GM23338 (cell line): ENCODE results near the gene CRABP1. TPM values are rescaled to one million over a fixed set of nuclear protein-coding genes. Genes with fewer than 3 reads are reported as not detected.

Experiments used
- ATAC-seq: fragments of 200-7000 bp; cut with Tn5 transposase; 3 replicates; pipeline ENCODE4 v1.9.1; 2020
- DNase-seq: peaks from one replicate; pipeline ENCODE4 v3.0.0-alpha.2; 2015; ENCODE audit warnings: low spot score
- H2AFZ ChIP-seq: fragments of 200-600 bp; sonication (generic); 2 replicates; pipeline ENCODE4 v1.8.0; 2016; ENCODE audit warnings: antibody characterized with exemption, mild to moderate bottlenecking, moderate library complexity
- H3F3A ChIP-seq: fragments of 200-600 bp; sonication (generic); replicated peaks from 2 replicates; pipeline ENCODE4 v1.8.0; 2017; ENCODE audit warnings: antibody characterized with exemption, mixed run types, low read depth
- H3K27ac ChIP-seq: fragments of 200-600 bp; sonication (generic); 2 replicates; pipeline ENCODE4 v1.6.1; 2016; ENCODE audit warnings: low read depth
- H3K27me3 ChIP-seq: fragments of 200-600 bp; sonication (generic); 2 replicates; pipeline ENCODE4 v1.8.0; 2016; ENCODE audit warnings: mild to moderate bottlenecking, mixed run types, moderate library complexity; ENCODE audit not compliant: insufficient read depth
- H3K36me3 ChIP-seq: fragments of 200-600 bp; sonication (generic); 2 replicates; pipeline ENCODE4 v1.8.0; 2016; ENCODE audit warnings: mild to moderate bottlenecking; ENCODE audit not compliant: insufficient read depth
- H3K4me1 ChIP-seq: fragments of 200-600 bp; sonication (generic); 2 replicates; pipeline ENCODE4 v1.8.0; 2016; ENCODE audit warnings: mild to moderate bottlenecking, moderate library complexity; ENCODE audit not compliant: insufficient read depth
- H3K4me2 ChIP-seq: fragments of 200-600 bp; sonication (generic); 2 replicates; pipeline ENCODE4 v1.7.1; 2017; ENCODE audit warnings: mixed run types
- H3K4me3 ChIP-seq: fragments of 200-600 bp; sonication (generic); 2 replicates; pipeline ENCODE4 v1.6.1; 2016; ENCODE audit warnings: mixed run types
- H3K79me2 ChIP-seq: fragments of 200-600 bp; sonication (generic); replicated peaks from 2 replicates; pipeline ENCODE4 v1.8.0; 2017; ENCODE audit warnings: mild to moderate bottlenecking; ENCODE audit not compliant: insufficient read depth
- H3K9me2 ChIP-seq: fragments of 200-600 bp; sonication (generic); 2 replicates; pipeline ENCODE4 v1.8.0; 2017; ENCODE audit not compliant: insufficient read depth
- H4K20me1 ChIP-seq: fragments of 200-600 bp; sonication (generic); replicated peaks from 2 replicates; pipeline ENCODE4 v1.8.0; 2017; ENCODE audit warnings: mild to moderate bottlenecking; ENCODE audit not compliant: insufficient read depth
- H3K27ac Mint-ChIP-seq: 2 replicates; pipeline ENCODE4 v1.8.0; 2020; ENCODE audit warnings: inconsistent platforms, mild to moderate bottlenecking, moderate library complexity, mixed read lengths
- H3K27me3 Mint-ChIP-seq: 3 replicates; pipeline ENCODE4 v1.8.0; 2022; ENCODE audit warnings: low read depth, mild to moderate bottlenecking, moderate library complexity, mixed read lengths, inconsistent platforms; ENCODE audit not compliant: insufficient read depth, poor library complexity
- H3K36me3 Mint-ChIP-seq: 3 replicates; pipeline ENCODE4 v1.8.0; 2021; ENCODE audit warnings: low read depth, mild to moderate bottlenecking, inconsistent platforms, moderate library complexity, mixed read lengths
- H3K4me1 Mint-ChIP-seq: 3 replicates; pipeline ENCODE4 v1.8.0; 2020; ENCODE audit warnings: mild to moderate bottlenecking, inconsistent platforms, mixed read lengths
- H3K4me3 Mint-ChIP-seq: 3 replicates; pipeline ENCODE4 v1.8.0; 2021; ENCODE audit warnings: moderate library complexity, mild to moderate bottlenecking, inconsistent platforms, mixed read lengths
- H3K9me3 Mint-ChIP-seq: 3 replicates; pipeline ENCODE4 v1.8.0; 2020; ENCODE audit warnings: moderate library complexity, mild to moderate bottlenecking, inconsistent platforms, mixed read lengths
- CREB1 ChIP-seq: fragments of 250-450 bp; sonication (Bioruptor Pico); IDR thresholded peaks from 2 replicates; pipeline ENCODE4 v1.5.0; 2020; ENCODE audit warnings: low read depth, mild to moderate bottlenecking, moderate library complexity
- EZH2 ChIP-seq: fragments of 200-600 bp; sonication (generic); IDR thresholded peaks from one replicate; pipeline ENCODE4 v1.8.0; 2017; ENCODE audit warnings: antibody characterized with exemption, mild to moderate bottlenecking, low read depth; ENCODE audit not compliant: unreplicated experiment
- EZH2phosphoT487 ChIP-seq: fragments of 200-600 bp; sonication (generic); IDR thresholded peaks from one replicate; pipeline ENCODE4 v1.8.1; 2018; ENCODE audit warnings: antibody characterized with exemption; ENCODE audit not compliant: unreplicated experiment
- JUNB ChIP-seq: IDR thresholded peaks from one replicate; pipeline ENCODE4 v1.6.1; 2016; ENCODE audit warnings: antibody characterized with exemption; ENCODE audit not compliant: unreplicated experiment
- NANOG ChIP-seq: IDR thresholded peaks from 2 replicates; pipeline ENCODE4 v1.6.1; 2016; ENCODE audit warnings: antibody characterized with exemption, borderline replicate concordance
- POLR2AphosphoS5 ChIP-seq: IDR thresholded peaks from 2 replicates; pipeline ENCODE4 v1.6.1; 2016; ENCODE audit warnings: antibody characterized with exemption, low read depth
- STAT1 ChIP-seq: IDR thresholded peaks from one replicate; pipeline ENCODE4 v1.6.1; 2016; ENCODE audit warnings: antibody characterized with exemption; ENCODE audit not compliant: unreplicated experiment
- ZNF114 ChIP-seq: fragments of 250-450 bp; sonication (Bioruptor Pico); IDR thresholded peaks from 2 replicates; pipeline ENCODE4 v1.5.0; 2020; ENCODE audit warnings: mild to moderate bottlenecking, moderate library complexity
- ZNF331 ChIP-seq: fragments of 250-450 bp; sonication (Bioruptor Pico); IDR thresholded peaks from 2 replicates; pipeline ENCODE4 v1.5.0; 2020; ENCODE audit warnings: low read depth, mild to moderate bottlenecking, moderate library complexity
- polyA plus RNA-seq: library from polyadenylated mRNA; unstranded; fragments of >200 nt; fragmentation: Nextera tagmentation; extraction: Ambion mirVana; gene quantifications from 2 replicates; pipeline ENCODE4 v1.2.1, GENCODE V29; 2016
- total RNA-seq: library from RNA; depleted of rRNA; stranded (reverse); fragments of >200 nt; shearing (Covaris generic); gene quantifications from 2 replicates; pipeline ENCODE4 v1.2.3, GENCODE V29; 2014
- TF ChIP-seq, protein P1 (sequence below): IDR thresholded peaks from 2 replicates; pipeline ENCODE4 v1.6.1; 2016; ENCODE audit warnings: antibody characterized with exemption
- TF ChIP-seq, protein P2 (sequence below): fragments of 250-450 bp; sonication (Bioruptor Pico); IDR thresholded peaks from 2 replicates; pipeline ENCODE4 v1.5.0; 2020; ENCODE audit warnings: mild to moderate bottlenecking, moderate library complexity
- TF ChIP-seq, protein P3 (sequence below), 2 experiments: fragments of 200-600 bp in 1 of 2; sonication (generic) in 1 of 2; conservative IDR thresholded peaks; 2 replicates each; pipeline versions ENCODE4 v1.5.1 to v1.6.1; 2016 to 2017; ENCODE audit warnings: antibody characterized with exemption in 2 of 2, low read depth in 2 of 2, mild to moderate bottlenecking in 2 of 2, moderate library complexity in 1 of 2
- TF ChIP-seq, protein P4 (sequence below): IDR thresholded peaks from one replicate; pipeline ENCODE4 v1.6.1; 2018; ENCODE audit warnings: antibody characterized with exemption; ENCODE audit not compliant: unreplicated experiment

The CRABP1 gene
- total and polyA plus RNA-seq, 2 experiments from 2014 or later, result 156 to 522 TPM

DNA sequence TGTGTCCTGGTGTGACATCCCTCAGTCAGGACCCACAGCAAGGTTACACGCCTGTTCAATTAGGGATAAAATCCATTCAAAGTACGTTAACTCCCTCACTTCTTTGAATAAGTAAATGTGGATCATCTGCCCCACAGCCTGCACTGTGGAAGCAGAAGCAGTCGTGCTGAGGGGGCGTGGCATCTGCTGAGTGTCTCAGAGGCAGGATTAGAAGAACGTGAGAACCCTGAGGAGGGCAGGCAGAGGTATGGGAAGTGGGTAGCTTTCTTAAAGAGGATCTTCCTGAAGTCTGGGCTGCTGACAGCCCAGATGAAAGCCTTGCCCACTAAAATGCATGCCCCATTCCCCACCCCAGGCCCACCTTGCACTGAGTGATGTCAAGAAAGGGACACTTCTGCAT lies 28.5 kb downstream of the CRABP1 start:
- H3K4me2 ChIP-seq, result no peak overlapping the region
- Mint-ChIP-seq H3K9me3 (no peaks in the 10 kb centered on the region), H3K27ac (no peak overlapping the region), H3K36me3 (no peaks in the 10 kb centered on the region), H3K4me3 (no peak overlapping the region), H3K4me1 (peaks cover 10% of the 10 kb centered on the region; the same call in 2 of the 3 replicates), H3K27me3 (peaks cover 8% of the 10 kb centered on the region)
- no peak for TF ChIP-seq EZH2phosphoT487
- TF ChIP-seq, protein P1, sequence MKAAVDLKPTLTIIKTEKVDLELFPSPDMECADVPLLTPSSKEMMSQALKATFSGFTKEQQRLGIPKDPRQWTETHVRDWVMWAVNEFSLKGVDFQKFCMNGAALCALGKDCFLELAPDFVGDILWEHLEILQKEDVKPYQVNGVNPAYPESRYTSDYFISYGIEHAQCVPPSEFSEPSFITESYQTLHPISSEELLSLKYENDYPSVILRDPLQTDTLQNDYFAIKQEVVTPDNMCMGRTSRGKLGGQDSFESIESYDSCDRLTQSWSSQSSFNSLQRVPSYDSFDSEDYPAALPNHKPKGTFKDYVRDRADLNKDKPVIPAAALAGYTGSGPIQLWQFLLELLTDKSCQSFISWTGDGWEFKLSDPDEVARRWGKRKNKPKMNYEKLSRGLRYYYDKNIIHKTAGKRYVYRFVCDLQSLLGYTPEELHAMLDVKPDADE, result no peak
- TF ChIP-seq, protein P2, sequence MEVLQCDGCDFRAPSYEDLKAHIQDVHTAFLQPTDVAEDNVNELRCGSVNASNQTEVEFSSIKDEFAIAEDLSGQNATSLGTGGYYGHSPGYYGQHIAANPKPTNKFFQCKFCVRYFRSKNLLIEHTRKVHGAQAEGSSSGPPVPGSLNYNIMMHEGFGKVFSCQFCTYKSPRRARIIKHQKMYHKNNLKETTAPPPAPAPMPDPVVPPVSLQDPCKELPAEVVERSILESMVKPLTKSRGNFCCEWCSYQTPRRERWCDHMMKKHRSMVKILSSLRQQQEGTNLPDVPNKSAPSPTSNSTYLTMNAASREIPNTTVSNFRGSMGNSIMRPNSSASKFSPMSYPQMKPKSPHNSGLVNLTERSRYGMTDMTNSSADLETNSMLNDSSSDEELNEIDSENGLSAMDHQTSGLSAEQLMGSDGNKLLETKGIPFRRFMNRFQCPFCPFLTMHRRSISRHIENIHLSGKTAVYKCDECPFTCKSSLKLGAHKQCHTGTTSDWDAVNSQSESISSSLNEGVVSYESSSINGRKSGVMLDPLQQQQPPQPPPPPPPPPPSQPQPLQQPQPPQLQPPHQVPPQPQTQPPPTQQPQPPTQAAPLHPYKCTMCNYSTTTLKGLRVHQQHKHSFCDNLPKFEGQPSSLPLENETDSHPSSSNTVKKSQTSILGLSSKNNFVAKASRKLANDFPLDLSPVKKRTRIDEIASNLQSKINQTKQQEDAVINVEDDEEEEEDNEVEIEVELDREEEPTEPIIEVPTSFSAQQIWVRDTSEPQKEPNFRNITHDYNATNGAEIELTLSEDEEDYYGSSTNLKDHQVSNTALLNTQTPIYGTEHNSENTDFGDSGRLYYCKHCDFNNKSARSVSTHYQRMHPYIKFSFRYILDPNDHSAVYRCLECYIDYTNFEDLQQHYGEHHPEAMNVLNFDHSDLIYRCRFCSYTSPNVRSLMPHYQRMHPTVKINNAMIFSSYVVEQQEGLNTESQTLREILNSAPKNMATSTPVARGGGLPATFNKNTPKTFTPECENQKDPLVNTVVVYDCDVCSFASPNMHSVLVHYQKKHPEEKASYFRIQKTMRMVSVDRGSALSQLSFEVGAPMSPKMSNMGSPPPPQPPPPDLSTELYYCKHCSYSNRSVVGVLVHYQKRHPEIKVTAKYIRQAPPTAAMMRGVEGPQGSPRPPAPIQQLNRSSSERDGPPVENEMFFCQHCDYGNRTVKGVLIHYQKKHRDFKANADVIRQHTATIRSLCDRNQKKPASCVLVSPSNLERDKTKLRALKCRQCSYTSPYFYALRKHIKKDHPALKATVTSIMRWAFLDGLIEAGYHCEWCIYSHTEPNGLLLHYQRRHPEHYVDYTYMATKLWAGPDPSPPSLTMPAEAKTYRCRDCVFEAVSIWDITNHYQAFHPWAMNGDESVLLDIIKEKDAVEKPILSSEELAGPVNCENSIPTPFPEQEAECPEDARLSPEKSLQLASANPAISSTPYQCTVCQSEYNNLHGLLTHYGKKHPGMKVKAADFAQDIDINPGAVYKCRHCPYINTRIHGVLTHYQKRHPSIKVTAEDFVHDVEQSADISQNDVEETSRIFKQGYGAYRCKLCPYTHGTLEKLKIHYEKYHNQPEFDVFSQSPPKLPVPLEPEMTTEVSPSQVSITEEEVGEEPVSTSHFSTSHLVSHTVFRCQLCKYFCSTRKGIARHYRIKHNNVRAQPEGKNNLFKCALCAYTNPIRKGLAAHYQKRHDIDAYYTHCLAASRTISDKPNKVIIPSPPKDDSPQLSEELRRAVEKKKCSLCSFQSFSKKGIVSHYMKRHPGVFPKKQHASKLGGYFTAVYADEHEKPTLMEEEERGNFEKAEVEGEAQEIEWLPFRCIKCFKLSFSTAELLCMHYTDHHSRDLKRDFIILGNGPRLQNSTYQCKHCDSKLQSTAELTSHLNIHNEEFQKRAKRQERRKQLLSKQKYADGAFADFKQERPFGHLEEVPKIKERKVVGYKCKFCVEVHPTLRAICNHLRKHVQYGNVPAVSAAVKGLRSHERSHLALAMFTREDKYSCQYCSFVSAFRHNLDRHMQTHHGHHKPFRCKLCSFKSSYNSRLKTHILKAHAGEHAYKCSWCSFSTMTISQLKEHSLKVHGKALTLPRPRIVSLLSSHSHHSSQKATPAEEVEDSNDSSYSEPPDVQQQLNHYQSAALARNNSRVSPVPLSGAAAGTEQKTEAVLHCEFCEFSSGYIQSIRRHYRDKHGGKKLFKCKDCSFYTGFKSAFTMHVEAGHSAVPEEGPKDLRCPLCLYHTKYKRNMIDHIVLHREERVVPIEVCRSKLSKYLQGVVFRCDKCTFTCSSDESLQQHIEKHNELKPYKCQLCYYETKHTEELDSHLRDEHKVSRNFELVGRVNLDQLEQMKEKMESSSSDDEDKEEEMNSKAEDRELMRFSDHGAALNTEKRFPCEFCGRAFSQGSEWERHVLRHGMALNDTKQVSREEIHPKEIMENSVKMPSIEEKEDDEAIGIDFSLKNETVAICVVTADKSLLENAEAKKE, result no peak
- no peak for TF ChIP-seq EZH2
- no peak for TF ChIP-seq STAT1
- TF ChIP-seq, protein P3, sequence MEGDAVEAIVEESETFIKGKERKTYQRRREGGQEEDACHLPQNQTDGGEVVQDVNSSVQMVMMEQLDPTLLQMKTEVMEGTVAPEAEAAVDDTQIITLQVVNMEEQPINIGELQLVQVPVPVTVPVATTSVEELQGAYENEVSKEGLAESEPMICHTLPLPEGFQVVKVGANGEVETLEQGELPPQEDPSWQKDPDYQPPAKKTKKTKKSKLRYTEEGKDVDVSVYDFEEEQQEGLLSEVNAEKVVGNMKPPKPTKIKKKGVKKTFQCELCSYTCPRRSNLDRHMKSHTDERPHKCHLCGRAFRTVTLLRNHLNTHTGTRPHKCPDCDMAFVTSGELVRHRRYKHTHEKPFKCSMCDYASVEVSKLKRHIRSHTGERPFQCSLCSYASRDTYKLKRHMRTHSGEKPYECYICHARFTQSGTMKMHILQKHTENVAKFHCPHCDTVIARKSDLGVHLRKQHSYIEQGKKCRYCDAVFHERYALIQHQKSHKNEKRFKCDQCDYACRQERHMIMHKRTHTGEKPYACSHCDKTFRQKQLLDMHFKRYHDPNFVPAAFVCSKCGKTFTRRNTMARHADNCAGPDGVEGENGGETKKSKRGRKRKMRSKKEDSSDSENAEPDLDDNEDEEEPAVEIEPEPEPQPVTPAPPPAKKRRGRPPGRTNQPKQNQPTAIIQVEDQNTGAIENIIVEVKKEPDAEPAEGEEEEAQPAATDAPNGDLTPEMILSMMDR (conservative IDR thresholded peaks at IDR 0.05; ENCODE audit: low read depth in 2 of 2), result no peak
- TF ChIP-seq ZNF114 (CRISPR knock-in tag), result no peak
- no peak for TF ChIP-seq CREB1 (CRISPR knock-in tag)
- no peak for TF ChIP-seq NANOG
- no peak for TF ChIP-seq POLR2AphosphoS5
- TF ChIP-seq ZNF331 (CRISPR knock-in tag), result no peak
- TF ChIP-seq JUNB, result no peak
- TF ChIP-seq, protein P4, sequence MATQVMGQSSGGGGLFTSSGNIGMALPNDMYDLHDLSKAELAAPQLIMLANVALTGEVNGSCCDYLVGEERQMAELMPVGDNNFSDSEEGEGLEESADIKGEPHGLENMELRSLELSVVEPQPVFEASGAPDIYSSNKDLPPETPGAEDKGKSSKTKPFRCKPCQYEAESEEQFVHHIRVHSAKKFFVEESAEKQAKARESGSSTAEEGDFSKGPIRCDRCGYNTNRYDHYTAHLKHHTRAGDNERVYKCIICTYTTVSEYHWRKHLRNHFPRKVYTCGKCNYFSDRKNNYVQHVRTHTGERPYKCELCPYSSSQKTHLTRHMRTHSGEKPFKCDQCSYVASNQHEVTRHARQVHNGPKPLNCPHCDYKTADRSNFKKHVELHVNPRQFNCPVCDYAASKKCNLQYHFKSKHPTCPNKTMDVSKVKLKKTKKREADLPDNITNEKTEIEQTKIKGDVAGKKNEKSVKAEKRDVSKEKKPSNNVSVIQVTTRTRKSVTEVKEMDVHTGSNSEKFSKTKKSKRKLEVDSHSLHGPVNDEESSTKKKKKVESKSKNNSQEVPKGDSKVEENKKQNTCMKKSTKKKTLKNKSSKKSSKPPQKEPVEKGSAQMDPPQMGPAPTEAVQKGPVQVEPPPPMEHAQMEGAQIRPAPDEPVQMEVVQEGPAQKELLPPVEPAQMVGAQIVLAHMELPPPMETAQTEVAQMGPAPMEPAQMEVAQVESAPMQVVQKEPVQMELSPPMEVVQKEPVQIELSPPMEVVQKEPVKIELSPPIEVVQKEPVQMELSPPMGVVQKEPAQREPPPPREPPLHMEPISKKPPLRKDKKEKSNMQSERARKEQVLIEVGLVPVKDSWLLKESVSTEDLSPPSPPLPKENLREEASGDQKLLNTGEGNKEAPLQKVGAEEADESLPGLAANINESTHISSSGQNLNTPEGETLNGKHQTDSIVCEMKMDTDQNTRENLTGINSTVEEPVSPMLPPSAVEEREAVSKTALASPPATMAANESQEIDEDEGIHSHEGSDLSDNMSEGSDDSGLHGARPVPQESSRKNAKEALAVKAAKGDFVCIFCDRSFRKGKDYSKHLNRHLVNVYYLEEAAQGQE, result no peak
- no peak overlapping the region for H3K27ac ChIP-seq
- H3K4me3 ChIP-seq, result no peak overlapping the region
- DNase-seq (peak; percentile 26), ATAC-seq (peak; percentile 78)
- H2AFZ ChIP-seq, result peak overlapping the region; percentile 77; the same call in 1 of the 2 replicates
- H3K36me3 ChIP-seq, result no peaks in the 10 kb centered on the region
- no peaks in the 10 kb centered on the region for H4K20me1 ChIP-seq
- H3K27me3 ChIP-seq, result no peaks in the 10 kb centered on the region
- no peaks in the 10 kb centered on the region for H3K4me1 ChIP-seq
- H3K79me2 ChIP-seq, result no peaks in the 10 kb centered on the region
- H3F3A ChIP-seq, result no peaks in the 10 kb centered on the region
- H3K9me2 ChIP-seq, result no peaks in the 10 kb centered on the region
